Measurements from ENCODE around the gene EIF2A.
"Not testable (repeated sequence)": the region's sequence is repeated elsewhere in the genome, so short reads cannot be mapped to it uniquely, and the experiment has no call there.

EIF2A gene

GRCh38 chr3:150544041-150544440 is 2.5 kb upstream of the EIF2A start:
- DNase-seq: no peak

- DNase-seq: peak; percentile 26
Observed at GRCh38 chr3:150544726-150545125, 1.9 kb upstream of the EIF2A start.

GRCh38 chr3:150545419-150546225 is 965 bp upstream of the EIF2A start:
- DNase-seq: peak; percentile 4

- no peak for DNase-seq
Observed at GRCh38 chr3:150547045-150547741, 606 bp downstream of the EIF2A start.

GRCh38 chr3:150555859-150556436 is 9.4 kb downstream of the EIF2A start:
- no peak for DNase-seq

GRCh38 chr3:150556792-150557191 is 10.2 kb downstream of the EIF2A start:
- DNase-seq: no peak

GRCh38 chr3:150557725-150558124 is 11.1 kb downstream of the EIF2A start:
- DNase-seq: no peak

GRCh38 chr3:150564243-150564642 is 17.7 kb downstream of the EIF2A start:
- no peak for DNase-seq

GRCh38 chr3:150567328-150567727 is 20.7 kb downstream of the EIF2A start:
- no peak for DNase-seq

- DNase-seq: no peak
Observed at GRCh38 chr3:150577855-150578254, 31.3 kb downstream of the EIF2A start.

- no peak for DNase-seq
Observed at GRCh38 chr3:150581174-150581573, 34.6 kb downstream of the EIF2A start.

- DNase-seq: no peak
Observed at GRCh38 chr3:150582620-150583019, 36.0 kb downstream of the EIF2A start.

GRCh38 chr3:150583028-150583427 is 36.4 kb downstream of the EIF2A start:
- no peak for DNase-seq

GRCh38 chr3:150588027-150588830 is 41.6 kb downstream of the EIF2A start:
- DNase-seq: no peak

- DNase-seq: no peak
Observed at GRCh38 chr3:150589759-150590158, 43.2 kb downstream of the EIF2A start.

- DNase-seq: no peak
Observed at GRCh38 chr3:150594150-150594549, 47.6 kb downstream of the EIF2A start.

GRCh38 chr3:150597646-150598045 is 51.1 kb downstream of the EIF2A start:
- no peak for DNase-seq

- DNase-seq: no peak
Observed at GRCh38 chr3:150599611-150600297, 53.2 kb downstream of the EIF2A start.

GRCh38 chr3:150600647-150601530 is 54.3 kb downstream of the EIF2A start:
- not testable (repeated sequence) for DNase-seq

GRCh38 chr3:150602426-150603152 is 56.0 kb downstream of the EIF2A start:
- DNase-seq: no peak

Data from NCI-H2029 treated with DMSO at 0.1 percent for 48 hours (cell line).